Measurements from ENCODE around the gene GHSR. TPM values are rescaled to one million over a fixed set of nuclear protein-coding genes. Genes with fewer than 3 reads are reported as not detected.

Gene GHSR
- total RNA-seq, 2 donors from 2014 or later: 3.6 TPM; not detected in 1

DNA sequence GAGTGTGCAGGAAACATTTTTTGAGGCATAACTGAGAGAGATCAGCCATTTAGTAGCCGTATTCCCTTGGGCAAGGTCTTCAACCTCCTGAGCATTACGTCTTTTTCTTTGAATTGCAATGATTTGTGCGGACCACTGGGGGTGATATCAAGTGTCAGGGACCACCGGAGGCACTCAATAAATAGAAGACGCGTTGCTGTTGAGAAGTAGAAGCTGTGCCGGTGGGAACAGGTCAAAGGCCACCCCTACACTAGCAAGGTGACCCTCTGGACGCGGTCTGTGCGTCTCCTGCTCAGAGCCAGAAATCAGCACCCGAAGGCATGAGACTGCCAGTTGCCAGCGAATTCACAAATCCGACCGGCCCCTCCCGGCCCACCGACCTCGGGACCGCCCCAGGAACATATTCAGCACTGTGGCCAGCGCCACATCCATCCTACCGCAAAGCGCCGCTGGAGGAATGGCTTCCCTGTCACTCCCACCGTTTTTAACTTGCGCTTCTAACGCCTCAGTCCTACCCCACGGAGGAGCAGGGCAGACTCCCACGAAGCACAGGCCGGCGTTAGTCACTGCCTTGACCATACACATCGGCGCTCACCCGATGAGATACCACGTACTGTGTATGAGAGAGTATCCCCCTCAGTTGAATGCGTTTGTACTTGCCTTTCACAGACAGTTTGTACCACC lies 1.4 kb upstream of the GHSR start:
- Histone ChIP-seq H3K4me3 (no peak overlapping the region), H3K27me3 (peaks cover 0 to 24% of the 10 kb centered on the region in 2 donors), H3K27ac (no peak overlapping the region), H3K4me1 (peaks cover 24% of the 10 kb centered on the region), H3K9me3 (no peaks in the 10 kb centered on the region), H3K36me3 (replicated peaks in 1 of 2; ENCODE audit: insufficient read depth in 1 of 2, low read depth in 2 of 2) (no peaks in the 10 kb centered on the region)
- DNase-seq (peak; percentile 13 to 32 (median 22)), ATAC-seq (peak; percentile 58)
- TF ChIP-seq, protein P1, sequence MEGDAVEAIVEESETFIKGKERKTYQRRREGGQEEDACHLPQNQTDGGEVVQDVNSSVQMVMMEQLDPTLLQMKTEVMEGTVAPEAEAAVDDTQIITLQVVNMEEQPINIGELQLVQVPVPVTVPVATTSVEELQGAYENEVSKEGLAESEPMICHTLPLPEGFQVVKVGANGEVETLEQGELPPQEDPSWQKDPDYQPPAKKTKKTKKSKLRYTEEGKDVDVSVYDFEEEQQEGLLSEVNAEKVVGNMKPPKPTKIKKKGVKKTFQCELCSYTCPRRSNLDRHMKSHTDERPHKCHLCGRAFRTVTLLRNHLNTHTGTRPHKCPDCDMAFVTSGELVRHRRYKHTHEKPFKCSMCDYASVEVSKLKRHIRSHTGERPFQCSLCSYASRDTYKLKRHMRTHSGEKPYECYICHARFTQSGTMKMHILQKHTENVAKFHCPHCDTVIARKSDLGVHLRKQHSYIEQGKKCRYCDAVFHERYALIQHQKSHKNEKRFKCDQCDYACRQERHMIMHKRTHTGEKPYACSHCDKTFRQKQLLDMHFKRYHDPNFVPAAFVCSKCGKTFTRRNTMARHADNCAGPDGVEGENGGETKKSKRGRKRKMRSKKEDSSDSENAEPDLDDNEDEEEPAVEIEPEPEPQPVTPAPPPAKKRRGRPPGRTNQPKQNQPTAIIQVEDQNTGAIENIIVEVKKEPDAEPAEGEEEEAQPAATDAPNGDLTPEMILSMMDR (IDR thresholded peaks at IDR 0.05): no peak
- TF ChIP-seq POLR2A (IDR thresholded peaks at IDR 0.05): no peak
- WGBS, 2 donors: 5 to 12% methylated on average over 16 to 34 of the region's 34 CpGs
- intact Hi-C loops (cut with DNase I): no loop called here

DNA sequence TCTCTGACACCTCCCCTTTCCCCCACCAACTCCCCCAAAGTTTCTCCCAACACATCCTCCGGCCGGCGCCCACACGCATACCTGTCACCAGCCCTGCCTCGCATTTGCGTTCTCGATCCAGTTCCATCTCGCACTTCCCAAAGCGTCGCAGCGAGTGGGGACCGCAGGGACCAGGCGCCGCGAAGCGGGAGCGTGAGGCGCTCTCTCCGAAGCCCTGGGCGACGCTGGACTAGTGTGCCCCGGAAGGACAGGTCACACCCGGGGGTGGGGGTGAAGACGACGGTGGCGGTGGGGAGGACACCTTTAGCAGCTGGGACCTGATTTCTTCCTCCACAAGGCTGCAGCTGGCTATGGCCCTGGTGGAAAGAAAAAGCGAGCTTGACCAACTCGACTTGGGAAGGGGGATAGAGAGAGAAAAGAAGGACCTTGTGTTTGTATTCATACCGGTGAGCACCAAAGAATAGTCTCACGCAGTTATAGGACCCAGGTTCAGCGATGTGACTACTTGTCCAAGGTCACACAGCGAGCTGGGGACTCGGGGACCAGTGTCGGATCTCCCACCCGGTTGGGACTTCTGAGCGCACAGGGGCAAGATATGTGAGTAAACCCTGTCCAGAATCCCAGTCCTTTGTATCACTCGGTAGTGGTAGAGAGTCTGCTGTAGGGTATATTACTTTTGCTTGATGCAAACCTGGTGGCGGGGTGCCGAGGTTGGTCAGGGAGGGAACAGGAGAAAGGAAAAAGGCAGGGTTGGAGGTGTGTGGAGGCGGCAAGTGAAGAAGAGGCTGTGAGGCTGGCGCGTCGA lies 607 bp upstream of the GHSR start:
- peak in 1 of 4 donors; percentile 12 for DNase-seq
- H3K4me3 ChIP-seq: no peak overlapping the region
- H3K9me3 ChIP-seq: no peaks in the 10 kb centered on the region
- TF ChIP-seq, protein P1 (IDR thresholded peaks at IDR 0.05): no peak
- TF ChIP-seq POLR2A (IDR thresholded peaks at IDR 0.05): no peak
- H3K4me1 ChIP-seq: peaks cover 24% of the 10 kb centered on the region
- intact Hi-C loops (cut with DNase I): no loop called here
- 5% methylated on average over 42 to 43 of the region's 43 CpGs for WGBS, 2 donors
- no peak overlapping the region for H3K27ac ChIP-seq
- H3K36me3 ChIP-seq (replicated peaks in 1 of 2; ENCODE audit: insufficient read depth in 1 of 2, low read depth in 2 of 2): no peaks in the 10 kb centered on the region
- no peak for ATAC-seq
- H3K27me3 ChIP-seq: peaks cover 0 to 24% of the 10 kb centered on the region in 2 donors

DNA sequence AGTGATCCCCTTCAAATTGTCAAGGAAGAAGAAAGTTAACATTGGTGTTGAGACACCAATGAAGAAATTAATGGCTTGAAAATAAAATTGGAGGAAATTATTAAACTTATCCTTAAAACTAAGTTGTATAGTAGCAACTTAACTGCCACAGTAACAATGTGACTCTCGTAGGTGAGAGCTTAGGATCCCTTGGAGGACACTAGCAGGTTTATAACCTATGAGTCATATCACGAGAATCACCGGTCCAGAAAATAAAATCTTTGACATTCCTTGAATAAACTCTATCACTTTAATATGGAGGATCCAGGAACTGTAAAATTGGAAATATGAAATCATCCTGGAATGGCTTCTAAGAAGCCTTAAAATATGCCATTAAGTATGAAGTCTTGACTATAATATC lies 2.1 kb downstream of the GHSR start:
- no peak for ATAC-seq
- no peak for DNase-seq
- Histone ChIP-seq H3K4me3 (no peak overlapping the region), H3K27ac (no peak overlapping the region), H3K27me3 (peaks cover 0 to 24% of the 10 kb centered on the region in 2 donors), H3K36me3 (replicated peaks in 1 of 2; ENCODE audit: insufficient read depth in 1 of 2, low read depth in 2 of 2) (no peaks in the 10 kb centered on the region), H3K9me3 (no peaks in the 10 kb centered on the region), H3K4me1 (peaks cover 24% of the 10 kb centered on the region)
- 74 to 75% methylated on average over 3 of the region's 3 CpGs for WGBS, 2 donors
- TF ChIP-seq, protein P1 (IDR thresholded peaks at IDR 0.05): no peak
- no peak for TF ChIP-seq POLR2A (IDR thresholded peaks at IDR 0.05)
- intact Hi-C loops (cut with DNase I): no loop called here

DNA sequence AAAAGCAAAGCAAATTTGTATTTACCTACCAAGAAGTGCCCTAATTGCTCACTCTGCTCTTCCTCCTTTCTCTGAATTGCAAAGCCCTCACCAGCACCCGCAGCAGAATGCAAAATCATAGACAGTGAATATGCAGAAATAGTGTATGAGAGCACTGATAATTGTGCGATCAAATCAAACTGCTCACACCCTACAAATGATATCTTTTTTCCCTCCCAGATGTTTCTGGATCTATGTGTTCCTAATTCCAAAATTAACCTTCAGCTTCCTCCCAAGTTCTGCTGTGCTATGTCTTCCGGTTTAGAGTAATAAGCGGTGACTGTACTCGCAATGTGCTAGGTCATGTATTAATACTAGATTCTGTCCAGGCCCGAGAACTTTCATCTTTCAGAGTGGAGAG lies 3.4 kb downstream of the GHSR start:
- Histone ChIP-seq H3K27ac (no peak overlapping the region), H3K4me1 (peaks cover 21% of the 10 kb centered on the region), H3K4me3 (no peak overlapping the region), H3K27me3 (peaks cover 0 to 24% of the 10 kb centered on the region in 2 donors), H3K9me3 (no peaks in the 10 kb centered on the region), H3K36me3 (replicated peaks in 1 of 2; ENCODE audit: insufficient read depth in 1 of 2, low read depth in 2 of 2) (no peaks in the 10 kb centered on the region)
- WGBS, 2 donors: 80 to 81% methylated on average over 6 of the region's 6 CpGs
- DNase-seq (no peak), ATAC-seq (no peak)
- TF ChIP-seq POLR2A (IDR thresholded peaks at IDR 0.05): no peak
- TF ChIP-seq, protein P1 (IDR thresholded peaks at IDR 0.05): no peak
- intact Hi-C loops (cut with DNase I): no loop called here
